ENCODE results near the gene CHD3.
A peak's percentile ranks its signal among the peaks of the same experiment; 100 is the strongest.
"Not testable (repeated sequence)": the region's sequence is repeated elsewhere in the genome, so short reads cannot be mapped to it uniquely, and the experiment has no call there.

CHD3 gene

DNA sequence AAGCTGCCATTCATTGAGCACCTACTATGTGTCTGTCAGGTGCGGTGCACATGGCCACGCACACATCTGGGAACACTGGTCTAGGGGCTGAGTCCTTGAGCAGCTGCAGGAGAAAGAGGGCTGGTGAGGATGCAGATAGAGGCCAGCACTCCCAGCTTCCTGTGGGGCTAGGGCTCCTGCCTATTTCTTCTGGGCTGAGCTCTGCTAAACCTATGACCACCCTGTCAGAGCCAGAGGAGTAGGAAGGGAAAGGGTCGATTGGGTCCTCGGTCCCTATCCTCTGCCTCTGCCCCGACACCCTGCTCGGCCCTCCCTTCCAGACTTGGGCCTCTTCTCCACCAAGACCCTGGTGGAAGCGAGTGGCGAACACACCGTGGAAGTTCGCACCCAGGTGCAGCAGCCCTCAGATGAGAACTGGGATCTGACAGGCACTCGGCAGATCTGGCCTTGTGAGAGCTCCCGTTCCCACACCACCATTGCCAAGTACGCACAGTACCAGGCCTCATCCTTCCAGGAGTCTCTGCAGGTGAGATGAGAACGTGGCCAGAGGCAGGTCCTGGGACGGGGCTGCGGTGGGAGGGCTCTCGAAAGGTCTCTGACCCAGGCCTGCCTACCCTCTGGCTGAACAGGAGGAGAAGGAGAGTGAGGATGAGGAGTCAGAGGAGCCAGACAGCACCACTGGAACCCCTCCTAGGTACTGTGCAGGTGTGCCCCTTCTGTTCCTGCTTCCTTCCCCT, 37.7 kb upstream of the CHD3 start:
- no peak for DNase-seq

DNA sequence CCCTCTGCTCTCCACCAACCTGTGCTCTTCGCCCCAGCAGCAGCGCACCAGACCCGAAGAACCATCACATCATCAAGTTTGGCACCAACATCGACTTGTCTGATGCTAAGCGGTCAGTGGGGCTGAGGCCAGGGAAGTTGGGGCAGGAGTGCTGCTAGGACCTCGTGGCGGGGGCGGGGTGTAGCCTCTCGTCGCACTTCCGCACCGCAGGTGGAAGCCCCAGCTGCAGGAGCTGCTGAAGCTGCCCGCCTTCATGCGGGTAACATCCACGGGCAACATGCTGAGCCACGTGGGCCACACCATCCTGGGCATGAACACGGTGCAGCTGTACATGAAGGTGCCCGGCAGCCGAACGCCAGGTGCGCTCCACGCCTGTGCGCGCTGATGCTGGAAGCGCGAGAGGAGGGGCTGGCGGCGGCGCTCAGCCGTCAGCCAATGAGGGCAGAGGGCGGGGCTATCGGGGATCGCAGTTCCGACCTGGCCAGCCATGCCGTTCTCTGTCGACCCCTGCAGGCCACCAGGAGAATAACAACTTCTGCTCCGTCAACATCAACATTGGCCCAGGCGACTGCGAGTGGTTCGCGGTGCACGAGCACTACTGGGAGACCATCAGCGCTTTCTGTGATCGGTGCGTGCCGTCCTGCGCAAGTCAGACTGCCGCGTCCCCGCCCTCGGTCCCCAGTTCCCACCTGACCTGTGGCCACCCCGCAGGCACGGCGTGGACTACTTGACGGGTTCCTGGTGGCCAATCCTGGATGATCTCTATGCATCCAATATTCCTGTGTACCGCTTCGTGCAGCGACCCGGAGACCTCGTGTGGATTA, 36.9 kb upstream of the CHD3 start:
- peak; percentile 79 for DNase-seq

DNA sequence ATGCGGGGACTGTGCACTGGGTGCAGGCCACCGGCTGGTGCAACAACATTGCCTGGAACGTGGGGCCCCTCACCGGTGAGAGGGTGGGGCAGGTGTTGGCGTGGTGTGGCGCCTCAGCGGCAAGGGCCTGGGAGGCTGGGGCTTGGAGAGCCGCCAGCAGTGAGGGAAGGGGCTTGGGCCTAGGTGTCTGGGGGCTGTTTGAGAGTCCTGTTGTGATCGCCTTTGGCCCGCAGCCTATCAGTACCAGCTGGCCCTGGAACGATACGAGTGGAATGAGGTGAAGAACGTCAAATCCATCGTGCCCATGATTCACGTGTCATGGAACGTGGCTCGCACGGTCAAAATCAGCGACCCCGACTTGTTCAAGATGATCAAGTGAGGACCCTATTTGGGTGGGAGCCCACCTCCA, 36.3 kb upstream of the CHD3 start:
- DNase-seq = no peak

- DNase-seq = no peak
These were observed 35.5 kb upstream of the CHD3 start for GRCh38 chr17:7852919-7853690.

GRCh38 chr17:7853691-7854038, 34.9 kb upstream of the CHD3 start:
- no peak for DNase-seq

- no peak for DNase-seq
These were observed 34.4 kb upstream of the CHD3 start for GRCh38 chr17:7854078-7854777.

GRCh38 chr17:7854851-7855659, 33.5 kb upstream of the CHD3 start, which contains the start of gene TMEM88:
Gene TMEM88 (plus strand): TSS chr17:7855066. CDS start chr17:7855075, 9 bp downstream.
- DNase-seq = no peak

GRCh38 chr17:7855660-7856010, 33.0 kb upstream of the CHD3 start:
- DNase-seq = no peak

DNA sequence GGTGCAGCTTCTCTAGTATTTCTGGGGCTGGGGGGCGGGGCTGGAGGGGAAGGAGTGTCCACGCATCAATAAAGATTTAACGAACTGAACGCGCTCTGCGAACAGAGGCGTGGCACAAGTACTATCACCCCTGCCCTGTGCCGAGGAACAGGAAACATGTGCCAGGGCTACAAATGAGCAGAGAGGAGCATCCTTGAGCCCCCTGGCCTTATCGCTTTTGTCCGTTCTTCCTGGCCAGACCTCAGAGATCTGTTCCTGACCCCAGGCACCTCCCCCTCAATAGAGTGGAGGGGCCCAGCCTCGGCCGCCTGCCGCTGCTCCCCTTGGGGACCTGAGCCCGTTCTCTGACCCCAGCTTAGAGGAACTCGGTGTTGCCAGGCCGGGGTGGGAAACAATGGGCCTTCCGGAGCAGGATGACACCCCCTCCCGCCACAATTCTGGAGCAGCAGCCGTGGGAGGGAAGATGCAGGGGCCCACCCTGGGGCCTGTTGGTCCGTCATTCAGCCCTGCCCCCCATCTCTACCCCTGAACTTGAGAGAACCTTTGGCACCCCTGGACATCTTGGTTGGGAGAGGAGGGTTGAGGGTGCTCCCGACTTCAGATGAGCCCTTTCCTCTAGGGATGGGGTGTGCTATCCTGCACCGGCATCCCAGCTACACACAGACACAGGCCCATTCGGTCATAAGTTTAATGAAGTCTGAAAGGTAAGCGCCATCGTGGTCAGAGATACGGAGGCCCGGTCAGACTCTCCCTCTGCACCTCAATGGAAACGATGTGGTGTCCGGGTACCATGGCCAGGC, 32.4 kb upstream of the CHD3 start:
- DNase-seq = peak; percentile 5

DNA sequence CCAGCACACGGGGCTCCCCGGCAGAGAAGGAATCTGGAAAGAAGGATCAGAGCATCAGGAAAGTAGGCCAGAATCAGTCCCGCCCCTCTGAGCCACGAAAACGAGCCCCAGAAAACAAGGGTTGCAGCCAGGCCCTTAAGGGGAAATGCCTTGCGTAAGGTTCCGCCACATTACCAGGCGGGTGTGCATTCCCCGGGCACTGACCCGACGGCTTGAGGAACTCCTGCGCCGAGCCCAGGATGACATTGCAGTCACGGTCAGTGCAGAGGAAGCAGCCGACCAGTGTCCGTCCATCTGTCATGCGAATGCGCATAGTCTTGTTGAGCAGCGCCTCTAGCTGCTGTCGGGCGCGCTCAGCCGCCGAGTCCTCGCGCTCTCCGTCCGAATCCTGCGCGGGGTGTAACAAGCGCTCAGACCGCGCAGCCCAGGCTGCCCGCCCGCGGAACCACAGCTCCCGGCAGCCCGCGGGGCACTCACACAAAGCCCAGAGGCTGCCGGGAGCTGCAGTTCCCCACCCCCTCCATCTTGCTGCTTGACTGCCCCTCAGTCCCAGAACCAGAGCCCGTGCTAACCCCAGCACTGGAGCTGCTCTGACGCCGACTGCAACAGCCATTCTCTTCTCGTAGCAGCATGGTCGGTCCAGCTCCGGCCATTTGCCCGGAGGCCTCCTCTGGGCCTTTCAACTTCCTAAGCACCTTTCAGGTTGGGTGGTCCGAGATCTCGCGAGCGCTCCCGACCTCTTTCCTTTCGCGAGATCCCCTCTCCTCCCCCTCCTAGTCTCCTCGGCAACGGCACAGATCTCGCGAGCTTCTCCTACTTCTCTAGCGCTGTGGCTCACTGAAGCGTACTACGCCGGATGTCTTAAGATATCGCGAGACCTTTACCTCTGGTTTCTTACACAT, 31.5 kb upstream of the CHD3 start, which contains the start of gene NAA38:
Gene NAA38 (minus strand): TSS at position 749 of the 902 bp plus-strand sequence. CDS start 96 bp downstream, at position 653.
- DNase-seq = peak; percentile 99

- peak; percentile 99 for DNase-seq
These were observed 30.7 kb upstream of the CHD3 start, which contains the start of gene CYB5D1 for GRCh38 chr17:7857713-7858521. Gene CYB5D1 (plus strand): TSS chr17:7858003. CDS start chr17:7858135, 132 bp downstream.

- peak; percentile 44 for DNase-seq
These were observed 30.1 kb upstream of the CHD3 start for GRCh38 chr17:7858522-7858810.

DNA sequence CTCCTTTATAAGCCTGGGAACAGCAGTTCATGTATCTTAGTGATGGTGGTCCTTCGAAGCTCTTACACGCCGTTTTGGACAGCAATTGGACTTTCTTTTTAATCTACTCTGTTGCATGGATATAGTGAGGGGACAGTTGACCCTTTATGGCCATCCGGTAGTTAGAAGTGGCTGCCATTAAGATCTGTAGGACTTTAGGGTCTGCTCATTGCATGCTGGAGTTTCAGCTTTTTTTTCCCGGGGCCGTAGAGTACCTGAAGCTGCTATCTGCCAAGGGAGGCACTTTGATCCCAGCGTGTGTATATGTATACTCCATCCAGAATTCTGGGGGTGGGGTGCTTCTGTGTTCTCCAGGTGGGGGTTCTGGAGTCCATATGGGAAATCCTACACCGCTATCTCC, 29.6 kb upstream of the CHD3 start:
- DNase-seq = no peak

DNA sequence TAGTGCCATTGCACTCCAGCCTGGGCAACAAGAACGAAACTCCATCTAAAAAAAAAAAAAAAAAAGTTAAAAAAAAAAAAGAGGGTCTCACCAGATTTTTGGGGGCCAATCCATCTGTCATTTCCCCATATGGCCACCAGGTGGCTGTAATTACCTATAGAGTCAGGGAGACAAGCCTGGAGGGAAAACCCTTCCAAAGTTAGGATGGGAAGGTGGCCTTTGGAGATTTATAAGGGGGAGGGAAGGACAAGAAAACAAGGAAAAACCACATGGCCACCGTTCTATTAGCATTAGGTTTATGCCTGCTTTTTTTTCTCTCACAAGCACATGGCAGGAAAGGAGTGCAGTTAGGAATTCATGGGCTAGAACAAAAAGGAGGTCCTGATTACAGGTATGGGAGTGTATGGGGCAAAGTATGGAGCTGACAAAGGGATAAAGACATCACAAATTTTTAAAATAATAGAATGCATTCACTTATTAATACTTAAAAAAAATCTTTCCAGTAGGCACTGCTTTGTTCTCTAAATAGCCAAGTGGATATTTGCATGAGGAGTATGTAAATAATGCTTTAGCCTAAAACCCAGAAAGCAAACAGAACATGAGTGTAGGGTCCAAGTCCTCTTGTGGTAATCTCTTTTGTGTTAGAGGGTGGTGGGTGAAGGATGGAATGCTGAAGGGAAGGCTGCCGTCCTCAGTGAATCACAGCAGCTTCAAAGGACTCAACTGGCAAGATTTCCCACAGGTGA, 25.7 kb upstream of the CHD3 start:
- DNase-seq = peak; percentile 20

DNA sequence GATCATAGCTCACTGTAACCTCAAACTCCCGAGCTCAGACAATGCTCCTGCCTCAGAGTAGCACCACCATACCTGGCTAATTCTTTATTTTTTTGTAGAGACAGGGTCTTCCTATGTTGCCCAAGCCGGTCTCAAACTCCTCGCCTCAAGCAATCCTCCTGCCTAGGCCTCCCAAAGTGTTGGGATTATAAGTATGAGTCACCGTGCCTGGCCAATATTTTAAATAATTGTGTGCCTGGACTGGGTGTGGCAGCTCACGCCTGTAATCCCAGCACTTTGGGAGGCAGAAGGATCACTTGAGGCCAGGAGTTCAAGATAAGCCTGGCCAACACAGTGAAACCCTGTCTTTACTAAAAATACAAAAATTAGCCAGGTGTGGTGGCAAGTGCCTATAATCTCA, 24.2 kb upstream of the CHD3 start:
- not testable (repeated sequence) for DNase-seq

DNA sequence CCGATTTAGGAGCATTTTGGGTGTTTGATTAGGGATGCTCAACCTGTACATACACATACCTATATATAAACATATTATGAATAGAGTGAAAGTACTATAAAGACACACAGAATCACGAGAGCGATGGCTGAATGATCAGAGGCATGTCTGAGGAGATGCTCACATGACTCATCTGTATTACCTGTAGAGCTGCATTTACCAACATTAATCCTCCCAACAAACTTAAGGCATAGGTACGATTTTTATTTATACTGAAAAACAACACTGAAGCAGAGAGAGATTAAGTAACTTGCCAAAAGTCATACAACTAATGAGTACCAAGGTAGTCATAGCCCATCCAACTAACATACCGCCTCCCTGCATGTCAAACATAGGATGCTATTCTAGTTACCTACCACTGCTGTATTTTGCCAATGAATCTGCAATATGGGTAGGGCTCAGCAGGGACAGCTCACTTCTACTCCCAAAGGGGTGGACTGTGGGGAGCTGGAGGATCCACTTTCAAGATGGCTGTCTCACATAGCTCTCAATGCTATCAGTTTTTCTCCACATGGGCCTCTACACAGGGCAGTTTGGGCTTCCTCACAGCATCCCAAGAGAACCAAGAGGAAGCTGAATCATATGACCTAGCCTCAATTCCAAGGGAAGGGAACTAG, 23.5 kb upstream of the CHD3 start:
- DNase-seq = no peak

- DNase-seq = no peak
These were observed 20.7 kb upstream of the CHD3 start for GRCh38 chr17:7867881-7868329.

DNA sequence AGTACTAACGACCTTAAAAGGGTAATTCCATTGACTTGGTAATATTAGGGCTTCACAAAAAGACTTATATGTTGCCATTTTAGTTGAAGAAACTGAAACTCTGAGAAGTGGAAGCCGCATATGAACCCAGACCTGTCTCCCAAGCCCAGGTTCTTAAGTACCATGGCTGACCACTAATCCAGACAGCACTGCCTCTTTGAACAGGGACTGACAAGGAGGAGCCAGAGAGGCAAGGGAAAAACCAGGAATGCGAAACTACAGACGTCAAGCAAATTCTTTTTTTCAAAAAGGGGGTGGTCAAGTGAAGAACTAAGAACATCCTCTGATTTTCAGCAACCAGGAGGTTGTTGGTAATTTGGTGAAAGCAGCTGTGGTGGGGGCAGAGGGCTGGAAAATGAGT, 15.5 kb upstream of the CHD3 start:
- DNase-seq = no peak
